Activated naive CD4-positive, alpha-beta T cell treated with anti-CD3 and anti-CD28 coated beads, Interleukin-2, amount 50 U/mL, for 16 hours (primary cell): ENCODE results near the gene BRD1.

Experiments
- DNase-seq: peaks from one replicate; pipeline ENCODE4 v3.0.0-alpha.2; 2020

BRD1 gene

GRCh38 chr22:49749227-49749626, 78.4 kb downstream of the BRD1 start:
- DNase-seq: no peak

GRCh38 chr22:49748514-49748913, 79.2 kb downstream of the BRD1 start:
- no peak for DNase-seq

GRCh38 chr22:49747716-49748115, 80.0 kb downstream of the BRD1 start:
- no peak for DNase-seq

GRCh38 chr22:49747130-49747529, 80.5 kb downstream of the BRD1 start:
- DNase-seq: no peak

DNA sequence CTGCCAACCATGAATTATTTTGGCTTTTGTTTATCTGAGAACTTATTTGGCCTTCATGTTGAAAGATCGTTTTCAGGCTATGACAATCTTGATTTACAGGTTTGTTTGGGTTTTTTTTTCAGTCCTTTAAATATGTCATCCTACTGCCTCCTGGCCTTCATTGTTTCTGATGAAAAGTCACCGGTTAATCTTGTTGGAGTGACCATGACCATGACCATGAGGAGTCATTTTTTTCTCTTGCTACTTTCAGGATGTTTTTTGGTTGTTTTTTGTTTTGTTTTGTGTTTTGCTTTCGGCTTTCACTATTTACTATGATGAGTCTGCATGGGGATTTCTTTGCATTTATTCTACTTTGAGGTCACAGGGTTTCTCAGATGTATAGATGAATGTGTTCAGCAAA, 81.6 kb downstream of the BRD1 start:
- no peak for DNase-seq

- DNase-seq: no peak
Measured at GRCh38 chr22:49740242-49740641, 87.4 kb downstream of the BRD1 start.

- no peak for DNase-seq
Measured at GRCh38 chr22:49739138-49739537, 88.5 kb downstream of the BRD1 start.

- no peak for DNase-seq
Measured at GRCh38 chr22:49738566-49738965, 89.1 kb downstream of the BRD1 start.

GRCh38 chr22:49738006-49738405, 89.7 kb downstream of the BRD1 start:
- no peak for DNase-seq

- no peak for DNase-seq
Measured at GRCh38 chr22:49737101-49737551, 90.5 kb downstream of the BRD1 start.

DNA sequence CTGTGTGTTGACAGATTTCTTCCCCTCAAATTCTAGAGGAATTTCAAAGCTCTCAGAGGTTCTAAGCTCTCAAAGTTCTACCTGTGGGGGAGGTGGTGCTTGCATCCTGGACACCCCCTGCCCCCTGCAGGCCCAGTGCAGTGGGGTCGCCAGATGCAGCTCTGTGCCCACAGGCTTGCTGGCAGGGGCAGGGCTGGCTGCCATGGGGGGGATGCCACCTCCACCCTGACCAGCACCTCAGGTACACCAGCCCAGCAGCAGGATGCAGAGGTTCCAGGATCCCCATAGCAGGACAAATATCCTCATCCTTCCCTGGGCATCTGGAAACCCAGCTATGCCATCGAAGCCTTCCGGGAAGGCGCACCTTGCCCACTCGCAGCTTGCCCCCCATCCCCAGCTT, 91.1 kb downstream of the BRD1 start:
- no peak for DNase-seq

DNA sequence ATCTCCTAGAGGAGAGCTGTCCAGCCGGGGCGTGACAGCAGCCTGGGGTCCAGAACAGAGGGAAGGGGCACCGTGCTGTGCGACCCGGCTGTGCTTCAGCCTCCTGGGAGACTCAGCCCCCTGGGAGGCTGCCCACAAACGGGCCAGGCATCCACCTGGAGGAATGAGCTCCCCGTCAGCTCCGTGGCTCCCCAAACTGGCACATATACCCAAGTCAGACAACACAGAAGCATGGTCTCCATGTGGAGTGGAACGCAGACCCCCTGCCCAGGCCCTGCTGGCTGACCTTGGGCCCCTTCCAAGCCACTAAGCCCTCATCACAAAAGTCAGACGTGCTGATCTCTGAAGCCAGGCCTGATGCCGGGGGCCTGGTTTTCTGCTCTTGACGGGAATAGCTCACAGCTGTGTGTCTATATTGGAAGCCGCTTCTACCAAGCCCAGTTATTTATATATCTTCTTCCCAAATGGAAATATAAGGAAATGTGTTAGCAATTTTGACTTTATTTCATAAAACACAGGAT, 91.7 kb downstream of the BRD1 start:
- no peak for DNase-seq

- no peak for DNase-seq
Measured at GRCh38 chr22:49735411-49735900, 92.2 kb downstream of the BRD1 start.

- no peak for DNase-seq
Measured at GRCh38 chr22:49734882-49735281, 92.8 kb downstream of the BRD1 start.

DNA sequence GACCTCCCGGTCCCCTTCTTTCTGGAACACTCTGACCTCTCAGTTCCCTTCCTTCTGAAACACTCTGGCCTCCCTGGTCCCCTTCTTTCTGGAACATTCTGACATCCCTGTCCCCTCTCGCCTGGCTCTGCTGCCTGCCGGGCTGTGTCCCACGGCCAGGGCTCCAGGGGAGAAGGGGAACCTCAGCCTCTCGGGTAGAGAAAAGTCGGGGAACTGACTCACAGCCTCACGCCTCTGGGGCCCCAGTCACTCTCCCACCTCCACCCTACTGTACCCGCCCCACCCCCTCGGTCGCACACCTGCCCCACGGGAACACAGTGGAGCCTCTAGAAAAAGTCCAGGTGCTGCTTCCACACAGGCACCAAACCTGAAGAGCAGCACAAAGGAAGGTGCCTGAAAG, 93.3 kb downstream of the BRD1 start:
- no peak for DNase-seq

DNA sequence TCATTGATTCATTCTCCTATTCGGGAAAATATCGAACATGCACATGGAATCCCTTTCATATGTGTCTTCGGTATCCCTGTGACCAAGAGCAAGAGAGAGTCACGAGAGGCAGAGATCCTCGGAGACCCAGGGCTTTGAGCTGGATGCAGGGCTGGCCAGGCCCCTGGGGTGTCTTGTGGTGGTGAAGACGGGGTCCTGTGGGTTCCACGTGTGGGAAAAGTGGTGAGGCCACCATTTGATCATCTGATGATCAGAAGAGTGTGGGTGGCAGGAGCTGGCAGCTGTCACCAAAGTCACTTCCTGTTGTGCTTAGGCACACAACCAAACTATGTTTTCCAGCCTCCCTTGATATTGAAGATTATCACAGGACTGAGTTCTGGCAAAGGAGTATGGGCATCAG, 94.0 kb downstream of the BRD1 start:
- no peak for DNase-seq

- DNase-seq: no peak
Measured at GRCh38 chr22:49730656-49731055, 97.0 kb downstream of the BRD1 start.

DNA sequence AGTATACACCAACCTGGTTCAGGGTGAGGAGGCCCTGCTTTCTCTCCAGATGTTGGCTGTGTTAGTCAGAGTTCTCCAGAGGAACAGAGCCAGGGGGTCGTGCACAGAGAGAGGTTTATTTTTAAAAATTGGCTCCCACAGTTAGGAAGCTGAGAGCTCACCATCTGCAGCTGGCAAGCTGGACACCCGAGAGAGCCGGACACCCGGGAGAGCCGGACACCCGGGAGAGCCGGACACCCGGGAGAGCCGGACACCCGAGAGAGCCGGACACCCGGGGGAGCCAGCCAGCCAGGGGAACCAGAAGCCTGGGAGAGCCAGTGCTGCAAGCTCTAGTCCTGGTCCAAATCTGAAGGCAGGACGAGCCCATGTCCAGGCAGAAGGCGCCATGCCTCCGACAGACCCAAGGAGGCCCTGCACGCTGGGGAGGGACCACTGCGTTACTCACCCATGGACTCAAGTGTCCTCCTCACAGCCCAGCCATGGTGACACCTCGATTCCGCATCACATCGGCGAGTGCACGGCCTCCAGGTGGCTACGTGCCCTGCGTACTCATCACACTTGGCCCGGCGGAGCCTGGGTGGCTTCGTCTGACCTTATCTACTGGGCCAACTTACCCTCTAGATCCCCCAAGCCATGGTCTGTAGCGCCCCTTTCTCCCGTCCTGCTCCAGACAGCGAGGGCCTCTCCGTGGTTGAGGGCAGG, 99.0 kb downstream of the BRD1 start:
- no peak for DNase-seq

GRCh38 chr22:49727881-49728569, 99.6 kb downstream of the BRD1 start:
- no peak for DNase-seq

DNA sequence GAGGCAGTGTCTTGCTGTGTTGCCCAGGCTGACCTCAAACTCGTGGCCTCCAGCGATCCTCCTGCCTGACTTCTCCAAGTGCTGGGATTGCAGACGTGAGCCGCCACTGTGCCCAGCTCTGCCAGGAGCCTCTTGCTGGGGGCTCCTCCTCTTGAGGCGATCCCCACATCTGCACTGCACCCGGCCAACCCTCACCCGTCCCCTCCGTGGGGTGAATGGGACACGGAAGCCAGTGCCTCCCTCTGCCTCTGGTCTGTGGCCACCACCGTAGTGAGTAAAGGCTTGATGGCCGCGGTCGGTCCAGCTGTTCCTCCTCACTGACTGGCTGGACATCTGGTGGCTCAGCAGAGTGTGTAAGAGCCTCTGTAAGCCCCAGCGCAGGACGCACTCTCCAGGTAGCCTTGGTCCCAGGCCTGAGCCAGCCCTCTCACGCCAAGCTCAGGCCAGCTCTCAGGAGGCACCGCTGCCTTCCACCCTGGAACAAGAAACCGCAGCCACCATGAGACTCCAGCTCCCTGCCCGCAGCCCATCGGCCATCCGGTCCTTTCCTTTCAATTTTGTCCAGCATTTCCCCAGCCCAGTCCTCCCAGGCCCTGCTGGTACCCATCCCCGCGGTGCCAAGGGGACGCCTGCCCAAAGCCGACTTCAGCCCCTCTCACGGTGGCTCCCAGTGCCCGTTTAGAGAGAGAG, 100.3 kb downstream of the BRD1 start:
- no peak for DNase-seq

DNA sequence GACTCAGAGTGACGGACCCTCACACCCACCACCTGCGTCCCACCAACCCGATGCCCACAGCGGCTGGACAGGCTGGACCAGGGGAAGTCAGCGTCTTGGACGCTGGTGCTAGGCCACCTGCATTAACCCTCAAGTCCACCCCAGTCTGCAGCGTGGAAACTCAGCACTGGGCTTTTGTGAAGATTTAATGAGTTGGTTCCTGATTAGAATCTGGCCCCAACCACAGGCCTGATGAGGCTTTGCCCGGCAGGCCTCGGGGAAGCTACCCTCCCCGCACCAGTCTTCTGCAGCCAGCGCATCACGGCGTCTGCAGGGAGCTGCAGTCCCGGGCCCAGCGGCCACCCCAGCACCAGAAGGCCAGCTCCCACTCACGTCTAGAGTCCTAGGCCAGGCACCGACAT, 101.0 kb downstream of the BRD1 start:
- no peak for DNase-seq

DNA sequence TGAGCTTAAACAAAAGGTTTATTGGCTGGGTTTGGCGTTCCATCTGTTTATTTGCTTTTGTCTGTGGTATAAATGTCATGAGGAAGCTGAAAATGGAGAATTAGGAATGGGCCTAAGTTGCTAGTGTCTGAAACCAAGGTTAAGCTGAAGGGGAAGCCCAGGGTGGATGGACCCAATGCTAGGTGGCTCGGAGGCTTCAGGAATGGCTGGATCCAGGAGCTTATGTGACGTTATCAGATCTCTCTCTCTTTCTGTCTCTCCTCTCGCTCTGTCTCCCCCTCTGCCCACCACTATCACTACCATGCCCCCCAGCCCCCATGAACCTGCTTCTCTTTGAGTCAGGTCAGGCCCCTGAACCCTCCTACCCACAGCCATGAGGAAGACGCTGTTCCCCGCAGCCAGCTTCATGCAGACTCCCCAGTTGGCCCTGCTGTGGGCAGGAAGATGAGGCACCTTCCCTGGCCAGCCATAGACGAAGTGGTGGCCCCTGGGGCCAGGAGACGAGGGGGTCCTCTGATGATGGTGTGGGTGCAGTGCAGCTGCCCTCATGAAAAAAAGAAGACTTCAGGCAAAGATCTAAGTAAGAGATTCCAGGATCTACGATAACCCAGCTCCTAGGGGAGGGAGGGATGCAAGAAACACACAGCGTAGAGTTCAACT, 101.5 kb downstream of the BRD1 start:
- no peak for DNase-seq

DNA sequence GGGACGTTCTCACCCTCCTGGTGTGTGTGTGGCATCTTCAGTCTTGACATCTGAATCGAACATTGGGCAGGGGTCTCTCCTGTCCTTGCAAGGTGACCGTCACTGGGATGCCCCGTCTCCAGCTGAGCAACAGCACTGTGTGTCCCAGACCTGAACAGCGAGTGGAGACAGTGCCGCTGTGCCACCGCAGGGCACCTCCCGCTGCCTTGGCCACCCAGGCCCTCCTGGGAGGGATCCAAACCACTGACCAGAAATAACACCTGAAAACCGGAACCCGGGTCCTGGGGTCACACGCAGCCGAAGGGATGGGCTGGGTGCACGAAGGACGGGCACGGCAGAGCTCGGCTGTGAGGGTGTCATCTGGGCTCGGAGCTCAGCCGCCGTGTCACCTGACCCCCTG, 102.2 kb downstream of the BRD1 start:
- no peak for DNase-seq
